ENCODE measurements around the gene ACTR8. TPM values are rescaled to one million over a fixed set of nuclear protein-coding genes. Genes with fewer than 3 reads are reported as not detected.
A peak's percentile ranks its signal among the peaks of the same experiment; 100 is the strongest.

Gene ACTR8
- total and polyA plus RNA-seq, 2 of the 13 experiments (the other 11 are each of a cell fraction or from before 2014, with no cell fraction given): 15.5 to 29.0 TPM

DNA sequence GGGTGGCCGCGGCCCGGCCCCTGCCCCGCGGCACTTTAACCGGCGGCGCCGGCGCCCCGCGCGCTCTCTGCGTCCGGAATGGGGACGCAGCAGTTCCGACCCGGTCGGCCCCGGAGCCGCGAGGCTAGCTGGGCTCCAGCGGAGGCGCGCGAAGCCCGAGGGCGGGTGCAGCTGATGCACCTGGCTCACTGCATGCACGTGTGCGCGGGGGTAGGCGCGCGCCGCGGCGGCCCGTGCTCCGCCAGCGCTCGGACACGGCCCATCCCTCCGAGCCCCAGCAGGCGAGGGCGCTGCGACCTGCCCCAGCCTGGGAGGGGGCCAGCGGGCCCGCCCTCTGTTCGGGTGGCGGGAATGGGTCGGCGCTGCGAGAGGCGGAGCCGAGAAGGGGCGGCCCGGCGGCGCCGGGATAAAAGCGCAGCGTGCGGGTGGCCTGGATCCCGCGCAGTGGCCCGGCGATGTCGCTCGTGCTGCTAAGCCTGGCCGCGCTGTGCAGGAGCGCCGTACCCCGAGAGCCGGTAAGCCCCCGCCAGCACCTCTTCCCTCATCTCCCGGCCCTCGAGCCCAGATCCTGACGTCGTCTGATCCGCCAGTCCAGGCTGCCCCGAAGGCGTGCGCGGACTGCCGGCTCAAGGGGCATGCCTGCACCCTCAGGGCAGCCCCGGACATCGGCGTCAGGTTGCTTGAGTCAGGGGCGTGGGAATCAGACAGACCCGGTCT is 35.7 kb downstream of the ACTR8 start, which contains the start of the genes CHDH and IL17RB (continued):
- TF ChIP-seq ARID4A (CRISPR knock-in tag; IDR thresholded peaks at IDR 0.05; ENCODE audit: borderline replicate concordance): peak; percentile 93
- TF ChIP-seq ZNF354B (CRISPR knock-in tag; IDR thresholded peaks at IDR 0.05): no peak; the same call in 1 of the 2 replicates
- TF ChIP-seq, protein P1, sequence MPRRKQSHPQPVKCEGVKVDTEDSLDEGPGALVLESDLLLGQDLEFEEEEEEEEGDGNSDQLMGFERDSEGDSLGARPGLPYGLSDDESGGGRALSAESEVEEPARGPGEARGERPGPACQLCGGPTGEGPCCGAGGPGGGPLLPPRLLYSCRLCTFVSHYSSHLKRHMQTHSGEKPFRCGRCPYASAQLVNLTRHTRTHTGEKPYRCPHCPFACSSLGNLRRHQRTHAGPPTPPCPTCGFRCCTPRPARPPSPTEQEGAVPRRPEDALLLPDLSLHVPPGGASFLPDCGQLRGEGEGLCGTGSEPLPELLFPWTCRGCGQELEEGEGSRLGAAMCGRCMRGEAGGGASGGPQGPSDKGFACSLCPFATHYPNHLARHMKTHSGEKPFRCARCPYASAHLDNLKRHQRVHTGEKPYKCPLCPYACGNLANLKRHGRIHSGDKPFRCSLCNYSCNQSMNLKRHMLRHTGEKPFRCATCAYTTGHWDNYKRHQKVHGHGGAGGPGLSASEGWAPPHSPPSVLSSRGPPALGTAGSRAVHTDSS (CRISPR knock-in tag; conservative IDR thresholded peaks at IDR 0.05): no peak
- peak; percentile 56; the same call in 1 of the 2 replicates for TF ChIP-seq ZNF670 (CRISPR knock-in tag; IDR thresholded peaks at IDR 0.05; ENCODE audit: borderline replicate concordance)
- no peak for TF ChIP-seq HMG20A (CRISPR knock-in tag; IDR thresholded peaks at IDR 0.05; ENCODE audit: borderline replicate concordance)
- TF ChIP-seq ZNF44 (CRISPR knock-in tag; IDR thresholded peaks at IDR 0.05): no peak
- TF ChIP-seq TCF7 (IDR thresholded peaks at IDR 0.05; ENCODE audit: low read depth): no peak
- TF ChIP-seq SIN3B (IDR thresholded peaks at IDR 0.05; ENCODE audit: low read length): no peak
- TF ChIP-seq TFDP2 (CRISPR knock-in tag; IDR thresholded peaks at IDR 0.05): peak; percentile 97
- peak; percentile 74; the same call in 1 of the 2 replicates for TF ChIP-seq ZNF160 (CRISPR knock-in tag; IDR thresholded peaks at IDR 0.05)
- no peak; the same call in 1 of the 2 replicates for TF ChIP-seq ZBTB42 (CRISPR knock-in tag; IDR thresholded peaks at IDR 0.05)
- TF ChIP-seq RFXAP (CRISPR knock-in tag; IDR thresholded peaks at IDR 0.05; ENCODE audit: borderline replicate concordance): peak; percentile 79
- TF ChIP-seq, protein P2, sequence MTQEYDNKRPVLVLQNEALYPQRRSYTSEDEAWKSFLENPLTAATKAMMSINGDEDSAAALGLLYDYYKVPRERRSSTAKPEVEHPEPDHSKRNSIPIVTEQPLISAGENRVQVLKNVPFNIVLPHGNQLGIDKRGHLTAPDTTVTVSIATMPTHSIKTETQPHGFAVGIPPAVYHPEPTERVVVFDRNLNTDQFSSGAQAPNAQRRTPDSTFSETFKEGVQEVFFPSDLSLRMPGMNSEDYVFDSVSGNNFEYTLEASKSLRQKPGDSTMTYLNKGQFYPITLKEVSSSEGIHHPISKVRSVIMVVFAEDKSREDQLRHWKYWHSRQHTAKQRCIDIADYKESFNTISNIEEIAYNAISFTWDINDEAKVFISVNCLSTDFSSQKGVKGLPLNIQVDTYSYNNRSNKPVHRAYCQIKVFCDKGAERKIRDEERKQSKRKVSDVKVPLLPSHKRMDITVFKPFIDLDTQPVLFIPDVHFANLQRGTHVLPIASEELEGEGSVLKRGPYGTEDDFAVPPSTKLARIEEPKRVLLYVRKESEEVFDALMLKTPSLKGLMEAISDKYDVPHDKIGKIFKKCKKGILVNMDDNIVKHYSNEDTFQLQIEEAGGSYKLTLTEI (CRISPR knock-in tag; conservative IDR thresholded peaks at IDR 0.05): no peak
- peak; percentile 91; the same call in 1 of the 2 replicates for TF ChIP-seq ZNF788 (CRISPR knock-in tag; IDR thresholded peaks at IDR 0.05; ENCODE audit: borderline replicate concordance)
- TF ChIP-seq, protein P3, sequence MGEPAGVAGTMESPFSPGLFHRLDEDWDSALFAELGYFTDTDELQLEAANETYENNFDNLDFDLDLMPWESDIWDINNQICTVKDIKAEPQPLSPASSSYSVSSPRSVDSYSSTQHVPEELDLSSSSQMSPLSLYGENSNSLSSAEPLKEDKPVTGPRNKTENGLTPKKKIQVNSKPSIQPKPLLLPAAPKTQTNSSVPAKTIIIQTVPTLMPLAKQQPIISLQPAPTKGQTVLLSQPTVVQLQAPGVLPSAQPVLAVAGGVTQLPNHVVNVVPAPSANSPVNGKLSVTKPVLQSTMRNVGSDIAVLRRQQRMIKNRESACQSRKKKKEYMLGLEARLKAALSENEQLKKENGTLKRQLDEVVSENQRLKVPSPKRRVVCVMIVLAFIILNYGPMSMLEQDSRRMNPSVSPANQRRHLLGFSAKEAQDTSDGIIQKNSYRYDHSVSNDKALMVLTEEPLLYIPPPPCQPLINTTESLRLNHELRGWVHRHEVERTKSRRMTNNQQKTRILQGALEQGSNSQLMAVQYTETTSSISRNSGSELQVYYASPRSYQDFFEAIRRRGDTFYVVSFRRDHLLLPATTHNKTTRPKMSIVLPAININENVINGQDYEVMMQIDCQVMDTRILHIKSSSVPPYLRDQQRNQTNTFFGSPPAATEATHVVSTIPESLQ (CRISPR knock-in tag; conservative IDR thresholded peaks at IDR 0.05): no peak
- TF ChIP-seq TBX3 (IDR thresholded peaks at IDR 0.05; ENCODE audit: borderline replicate concordance): no peak
- TF ChIP-seq ASH2L (IDR thresholded peaks at IDR 0.05; ENCODE audit: insufficient read length, low read depth, low read length): peak; percentile 75
- TF ChIP-seq ZNF136 (CRISPR knock-in tag; IDR thresholded peaks at IDR 0.05; ENCODE audit: low read depth): no peak

Measured in HepG2 (cell line).